Colonic mucosa (tissue), 4 donors: ENCODE data around the gene SLC2A11. TPM values are rescaled to one million over a fixed set of nuclear protein-coding genes. Genes with fewer than 3 reads are reported as not detected.
A peak's percentile ranks its signal among the peaks of the same experiment; 100 is the strongest.

ENCODE experiments used
- DNase-seq: peaks from one replicate; pipeline ENCODE4 v3.0.0-alpha.2; 2020
- H3K27ac ChIP-seq: fragments of 200-600 bp; one replicate; pipeline ENCODE4 v1.8.0; 2021
- H3K27me3 ChIP-seq: fragments of 200-600 bp; one replicate; pipeline ENCODE4 v1.8.0; 2021
- H3K36me3 ChIP-seq: fragments of 200-600 bp; one replicate; pipeline ENCODE4 v1.8.0; 2021
- H3K4me1 ChIP-seq: fragments of 200-600 bp; one replicate; pipeline ENCODE4 v1.8.0; 2021; ENCODE audit warnings: mild to moderate bottlenecking
- H3K4me3 ChIP-seq: fragments of 200-600 bp; one replicate; pipeline ENCODE4 v1.8.0; 2021
- H3K9ac ChIP-seq, 2 donors: one replicate each; pipeline ENCODE4 v1.7.0; 2013; ENCODE audit warnings: control low read depth in 2 of 2, low read depth in 2 of 2, low read length in 2 of 2
- H3K9me3 ChIP-seq: fragments of 200-600 bp; one replicate; pipeline ENCODE4 v1.8.0; 2021
- CTCF ChIP-seq: fragments of 200-600 bp; IDR thresholded peaks from one replicate; pipeline ENCODE4 v1.8.0; 2022; ENCODE audit warnings: antibody characterized with exemption, mild to moderate bottlenecking
- intact Hi-C: fragments of 100-400 bp; cut with DNase I; formaldehyde crosslinking; loops from one replicate; pipeline ENCODE4 v1.14.1; 2022
- total RNA-seq, 2 donors: library from RNA; stranded (reverse); fragmentation: NEBNext Ultra II Directional in 1 of 2; extraction: Animal tissue kit (Norgen Biotek cat#: 25700) in 1 of 2; gene quantifications; one replicate each; pipeline ENCODE4 v1.2.1, GENCODE V29; 2021
- donor health status: healthy.
- donor health status: DM: no; HTN: no; CAD: no.
- donor health status: DM: no; HTN: no; CAD: no.

The SLC2A11 gene
- total RNA-seq, 2 donors from 2014 or later, result 8.3 to 9.6 TPM

GRCh38 chr22:23909296-23909898 is 51.7 kb downstream of the SLC2A11 start:
- Histone ChIP-seq H3K9me3 (no peaks in the 10 kb centered on the region), H3K27me3 (no peaks in the 10 kb centered on the region), H3K4me1 (no peaks in the 10 kb centered on the region), H3K27ac (no peak overlapping the region), H3K36me3 (no peaks in the 10 kb centered on the region), H3K9ac (peak overlapping the region in 1 of 2 donors; percentile 15), H3K4me3 (no peak overlapping the region)
- intact Hi-C loops, result no loop called here
- no peak for TF ChIP-seq CTCF
- no peak for DNase-seq

- Histone ChIP-seq H3K36me3 (no peaks in the 10 kb centered on the region), H3K27me3 (no peaks in the 10 kb centered on the region), H3K9me3 (no peaks in the 10 kb centered on the region), H3K27ac (no peak overlapping the region), H3K9ac (peak overlapping the region in 1 of 2 donors; percentile 19), H3K4me1 (no peaks in the 10 kb centered on the region), H3K4me3 (no peak overlapping the region)
- TF ChIP-seq CTCF, result no peak
- DNase-seq, result no peak
- intact Hi-C loops, result no loop called here
Observed at GRCh38 chr22:23910496-23911190, 53.0 kb downstream of the SLC2A11 start.

- no peak overlapping the region for H3K27ac ChIP-seq
- intact Hi-C loops, result no loop called here
- H3K9ac ChIP-seq, result peak overlapping the region in 1 of 2 donors; percentile 19
- DNase-seq, result no peak
- TF ChIP-seq CTCF, result no peak
- no peaks in the 10 kb centered on the region for H3K4me1 ChIP-seq
- no peaks in the 10 kb centered on the region for H3K27me3 ChIP-seq
- no peaks in the 10 kb centered on the region for H3K9me3 ChIP-seq
- no peak overlapping the region for H3K4me3 ChIP-seq
- no peaks in the 10 kb centered on the region for H3K36me3 ChIP-seq
Observed at GRCh38 chr22:23911318-23911980, 53.8 kb downstream of the SLC2A11 start.

DNA sequence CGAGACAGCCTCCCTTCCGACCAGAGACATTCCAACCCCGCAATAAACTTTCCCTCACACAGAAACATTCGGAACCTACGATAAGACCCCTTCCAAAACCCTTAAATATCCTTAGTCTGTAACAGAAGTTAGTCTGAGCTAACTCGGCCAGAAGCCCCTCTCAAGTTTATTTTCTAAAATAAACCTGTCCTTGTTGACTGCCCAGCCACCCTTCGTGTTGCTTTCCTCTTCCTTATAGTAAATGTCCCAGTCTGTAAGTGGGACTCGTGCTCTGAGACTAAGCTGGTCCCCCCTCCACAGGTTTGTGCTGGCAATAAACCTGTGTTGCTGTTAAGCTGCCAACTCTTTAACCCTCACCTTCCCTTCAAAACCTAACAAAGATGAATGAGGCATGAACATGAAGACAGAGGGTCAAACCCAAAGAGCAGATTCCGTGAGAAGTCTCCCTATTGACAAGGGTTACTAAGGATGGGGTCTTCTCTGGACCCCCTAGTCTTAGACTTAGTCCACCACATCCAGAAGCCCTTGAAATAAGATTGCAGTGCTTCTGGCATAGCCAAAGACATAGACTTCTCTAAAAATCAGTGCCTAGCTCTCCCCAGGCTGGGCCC is 54.7 kb downstream of the SLC2A11 start:
- no peak overlapping the region for H3K27ac ChIP-seq
- no peak for TF ChIP-seq CTCF
- no peak for DNase-seq
- H3K36me3 ChIP-seq, result no peaks in the 10 kb centered on the region
- no peaks in the 10 kb centered on the region for H3K4me1 ChIP-seq
- no peaks in the 10 kb centered on the region for H3K9me3 ChIP-seq
- H3K27me3 ChIP-seq, result no peaks in the 10 kb centered on the region
- intact Hi-C loops, result no loop called here
- H3K4me3 ChIP-seq, result no peak overlapping the region
- H3K9ac ChIP-seq, result no peak overlapping the region

GRCh38 chr22:23913306-23913660 is 55.6 kb downstream of the SLC2A11 start:
- Histone ChIP-seq H3K27ac (peak overlapping the region; percentile 84), H3K9me3 (no peaks in the 10 kb centered on the region), H3K9ac (peak overlapping the region; percentile 72 to 84), H3K4me3 (peak overlapping the region; percentile 46), H3K4me1 (no peaks in the 10 kb centered on the region), H3K36me3 (no peaks in the 10 kb centered on the region), H3K27me3 (no peaks in the 10 kb centered on the region)
- intact Hi-C loops, result no loop called here
- no peak for TF ChIP-seq CTCF
- DNase-seq, result no peak
